Spleen (tissue), 7 donors: ENCODE measurements around the gene GLIS1.

Experiments used
- POLR2A ChIP-seq, 3 donors: fragments of 450-650 bp; IDR thresholded peaks; one replicate each; pipeline ENCODE4 v1.5.1; 2017; ENCODE audit warnings: antibody characterized with exemption in 3 of 3, mild to moderate bottlenecking in 1 of 3
- POLR2AphosphoS5 ChIP-seq, 3 donors: sonication (generic); formaldehyde crosslinking; IDR thresholded peaks; one replicate each; pipeline ENCODE4 v1.5.1; 2017; ENCODE audit warnings: antibody characterized with exemption in 3 of 3
- TF ChIP-seq, protein P1 (sequence below), 11 experiments: fragments of 200-600 bp in 7 of 11; fragments of 450-650 bp in 4 of 11; sonication (generic) in 4 of 11; IDR thresholded peaks in 8 of 11; conservative IDR thresholded peaks in 3 of 11; 1 replicate in 7 of 11; 2 replicates in 4 of 11; pipeline versions ENCODE4 v1.4.0 to v1.8.0; 2016 to 2021; ENCODE audit warnings: antibody characterized with exemption in 11 of 11, inconsistent platforms in 4 of 11, mild to moderate bottlenecking in 1 of 11
- donor health status: DM: no; HTN: no; CAD: no; lungs with moderate emphysema.
- donor health status: DM: no; HTN: no; CAD: no.
- donor health status: DM: no; HTN: no; CAD: no.

DNA sequence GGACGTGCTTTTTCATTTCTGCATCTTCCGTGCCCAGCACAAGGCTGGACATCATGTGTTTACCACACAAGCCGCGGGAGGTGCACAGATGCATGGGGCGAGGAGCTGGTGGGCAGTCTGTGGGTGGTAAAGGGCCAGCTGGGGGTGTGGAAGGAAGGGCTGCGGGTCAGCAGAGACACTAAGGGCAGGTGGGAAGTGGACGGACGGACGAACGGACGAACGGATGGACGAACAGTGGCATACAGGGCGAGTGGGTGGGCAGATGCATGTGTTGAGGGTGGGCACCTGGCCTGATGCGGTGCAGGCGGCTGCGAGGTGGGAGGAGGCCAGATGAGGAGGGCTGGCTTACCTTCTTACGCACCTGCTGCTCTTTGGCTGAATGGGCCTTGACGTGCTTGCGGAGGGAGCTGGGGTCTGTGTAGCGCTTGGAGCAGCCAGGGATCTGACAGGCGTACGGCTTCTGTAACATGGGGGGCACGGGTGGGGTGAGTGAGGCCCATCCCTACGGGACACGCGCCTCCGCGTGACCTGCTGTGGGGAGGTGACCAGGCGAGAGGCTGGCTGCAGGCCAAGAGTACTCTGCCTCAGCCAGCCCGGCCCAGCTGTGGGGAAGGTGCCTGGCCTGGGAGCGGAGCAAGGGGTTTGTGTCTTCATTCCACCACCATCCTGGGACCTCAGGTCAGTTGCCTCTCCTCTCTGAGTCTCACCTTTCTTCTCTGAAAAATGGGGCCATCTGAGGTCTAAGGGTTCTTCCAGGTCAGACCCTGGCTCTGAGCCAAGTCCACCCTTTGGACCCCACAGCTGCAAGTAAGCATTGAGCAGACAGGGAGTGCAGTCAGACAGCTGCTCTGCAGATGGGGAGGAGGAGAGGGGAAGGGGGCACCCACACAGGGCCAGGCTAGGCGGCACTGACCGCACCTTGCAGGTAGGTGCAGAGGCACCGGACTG is 214.3 kb downstream of the GLIS1 start:
- TF ChIP-seq POLR2A (IDR thresholded peaks at IDR 0.05) (no peak), POLR2AphosphoS5 (IDR thresholded peaks at IDR 0.05) (no peak)
- TF ChIP-seq, protein P1, sequence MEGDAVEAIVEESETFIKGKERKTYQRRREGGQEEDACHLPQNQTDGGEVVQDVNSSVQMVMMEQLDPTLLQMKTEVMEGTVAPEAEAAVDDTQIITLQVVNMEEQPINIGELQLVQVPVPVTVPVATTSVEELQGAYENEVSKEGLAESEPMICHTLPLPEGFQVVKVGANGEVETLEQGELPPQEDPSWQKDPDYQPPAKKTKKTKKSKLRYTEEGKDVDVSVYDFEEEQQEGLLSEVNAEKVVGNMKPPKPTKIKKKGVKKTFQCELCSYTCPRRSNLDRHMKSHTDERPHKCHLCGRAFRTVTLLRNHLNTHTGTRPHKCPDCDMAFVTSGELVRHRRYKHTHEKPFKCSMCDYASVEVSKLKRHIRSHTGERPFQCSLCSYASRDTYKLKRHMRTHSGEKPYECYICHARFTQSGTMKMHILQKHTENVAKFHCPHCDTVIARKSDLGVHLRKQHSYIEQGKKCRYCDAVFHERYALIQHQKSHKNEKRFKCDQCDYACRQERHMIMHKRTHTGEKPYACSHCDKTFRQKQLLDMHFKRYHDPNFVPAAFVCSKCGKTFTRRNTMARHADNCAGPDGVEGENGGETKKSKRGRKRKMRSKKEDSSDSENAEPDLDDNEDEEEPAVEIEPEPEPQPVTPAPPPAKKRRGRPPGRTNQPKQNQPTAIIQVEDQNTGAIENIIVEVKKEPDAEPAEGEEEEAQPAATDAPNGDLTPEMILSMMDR (IDR thresholded peaks at IDR 0.05 in 8 of 11, conservative IDR thresholded peaks at IDR 0.05 in 3 of 11) = no peak
